PC-9 (cell line): ENCODE results near the gene PDZK1IP1.

ENCODE experiments used
- EZH2 ChIP-seq: fragments of 200-600 bp; sonication (generic); IDR thresholded peaks from 2 replicates; pipeline ENCODE4 v1.8.0; 2017; ENCODE audit warnings: antibody characterized with exemption, low read depth
- TF ChIP-seq, protein P1 (sequence below): fragments of 200-600 bp; sonication (generic); conservative IDR thresholded peaks from 2 replicates; pipeline ENCODE4 v1.6.1; 2017; ENCODE audit warnings: mixed run types, antibody characterized with exemption, mild to moderate bottlenecking, moderate library complexity

DNA sequence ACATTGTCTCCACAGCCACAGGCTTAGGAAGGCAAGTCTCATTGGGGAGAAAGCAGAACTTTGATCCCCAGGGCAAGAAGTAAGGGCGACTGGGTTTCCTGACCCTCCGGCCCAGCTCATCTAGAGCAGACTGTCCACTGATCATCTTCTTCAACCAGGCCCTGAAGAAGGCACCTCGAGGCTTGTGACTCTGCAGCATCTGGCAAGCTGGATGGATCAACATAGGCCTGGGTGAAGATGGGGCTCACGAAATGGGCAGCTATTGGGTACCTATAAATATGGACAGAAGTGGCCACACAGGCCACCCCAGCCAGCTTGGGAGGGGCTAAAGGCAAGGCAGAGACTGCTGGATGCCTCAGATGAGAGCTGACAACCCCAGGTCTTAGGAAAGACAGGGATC is 29.2 kb upstream of the PDZK1IP1 start:
- TF ChIP-seq, protein P1, sequence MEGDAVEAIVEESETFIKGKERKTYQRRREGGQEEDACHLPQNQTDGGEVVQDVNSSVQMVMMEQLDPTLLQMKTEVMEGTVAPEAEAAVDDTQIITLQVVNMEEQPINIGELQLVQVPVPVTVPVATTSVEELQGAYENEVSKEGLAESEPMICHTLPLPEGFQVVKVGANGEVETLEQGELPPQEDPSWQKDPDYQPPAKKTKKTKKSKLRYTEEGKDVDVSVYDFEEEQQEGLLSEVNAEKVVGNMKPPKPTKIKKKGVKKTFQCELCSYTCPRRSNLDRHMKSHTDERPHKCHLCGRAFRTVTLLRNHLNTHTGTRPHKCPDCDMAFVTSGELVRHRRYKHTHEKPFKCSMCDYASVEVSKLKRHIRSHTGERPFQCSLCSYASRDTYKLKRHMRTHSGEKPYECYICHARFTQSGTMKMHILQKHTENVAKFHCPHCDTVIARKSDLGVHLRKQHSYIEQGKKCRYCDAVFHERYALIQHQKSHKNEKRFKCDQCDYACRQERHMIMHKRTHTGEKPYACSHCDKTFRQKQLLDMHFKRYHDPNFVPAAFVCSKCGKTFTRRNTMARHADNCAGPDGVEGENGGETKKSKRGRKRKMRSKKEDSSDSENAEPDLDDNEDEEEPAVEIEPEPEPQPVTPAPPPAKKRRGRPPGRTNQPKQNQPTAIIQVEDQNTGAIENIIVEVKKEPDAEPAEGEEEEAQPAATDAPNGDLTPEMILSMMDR, result no peak
- TF ChIP-seq EZH2, result no peak
